Measurements from ENCODE around the gene MUC22. TPM values are rescaled to one million over a fixed set of nuclear protein-coding genes. Genes with fewer than 3 reads are reported as not detected.

MUC22 gene
- total and polyA plus RNA-seq, 2 donors from 2014 or later = not detected

GRCh38 chr6:31007694-31008093 is 2.6 kb upstream of the MUC22 start:
- H3K27ac ChIP-seq (ENCODE audit: low read depth in 2 of 2, low read length in 2 of 2) = no peak overlapping the region
- TF ChIP-seq CTCF (IDR thresholded peaks at IDR 0.05; ENCODE audit: borderline replicate concordance, extremely low read depth, insufficient read depth) = no peak
- DNase-seq = peak in 1 of 5 donors; percentile 23
- H3K9me3 ChIP-seq (ENCODE audit: control insufficient read depth in 2 of 3, insufficient read depth in 1 of 3, low read length in 3 of 3) = no peaks in the 10 kb centered on the region
- H3K4me1 ChIP-seq (ENCODE audit: control insufficient read depth in 2 of 3, insufficient read depth in 2 of 3, low read depth in 1 of 3, low read length in 3 of 3) = no peaks in the 10 kb centered on the region
- H3K4me3 ChIP-seq (ENCODE audit: low read length in 3 of 3) = no peak overlapping the region
- no peak overlapping the region for H3K9ac ChIP-seq (ENCODE audit: low read length in 3 of 3)
- intact Hi-C loops (cut with DNase I) = no loop called here
- H3K27me3 ChIP-seq (ENCODE audit: control insufficient read depth, insufficient read depth, low read length) = no peaks in the 10 kb centered on the region
- FAIRE-seq = no peak
- H3K36me3 ChIP-seq (ENCODE audit: control insufficient read depth in 2 of 3, insufficient read depth in 3 of 3, low read length in 3 of 3) = no peaks in the 10 kb centered on the region

- no peak overlapping the region for H3K27ac ChIP-seq (ENCODE audit: low read depth in 2 of 2, low read length in 2 of 2)
- FAIRE-seq (no peak), DNase-seq (no peak)
- no peak for TF ChIP-seq CTCF (IDR thresholded peaks at IDR 0.05; ENCODE audit: borderline replicate concordance, extremely low read depth, insufficient read depth)
- H3K4me1 ChIP-seq (ENCODE audit: control insufficient read depth in 2 of 3, insufficient read depth in 2 of 3, low read depth in 1 of 3, low read length in 3 of 3) = no peaks in the 10 kb centered on the region
- no peaks in the 10 kb centered on the region for H3K27me3 ChIP-seq (ENCODE audit: control insufficient read depth, insufficient read depth, low read length)
- no peaks in the 10 kb centered on the region for H3K36me3 ChIP-seq (ENCODE audit: control insufficient read depth in 2 of 3, insufficient read depth in 3 of 3, low read length in 3 of 3)
- no peak overlapping the region for H3K9ac ChIP-seq (ENCODE audit: low read length in 3 of 3)
- H3K9me3 ChIP-seq (ENCODE audit: control insufficient read depth in 2 of 3, insufficient read depth in 1 of 3, low read length in 3 of 3) = no peaks in the 10 kb centered on the region
- H3K4me3 ChIP-seq (ENCODE audit: low read length in 3 of 3) = no peak overlapping the region
- intact Hi-C loops (cut with DNase I) = no loop called here
Measured at GRCh38 chr6:31008165-31008564, 2.1 kb upstream of the MUC22 start.

- DNase-seq (no peak), FAIRE-seq (no peak)
- no peaks in the 10 kb centered on the region for H3K4me1 ChIP-seq (ENCODE audit: control insufficient read depth in 2 of 3, insufficient read depth in 2 of 3, low read depth in 1 of 3, low read length in 3 of 3)
- H3K9me3 ChIP-seq (ENCODE audit: control insufficient read depth in 2 of 3, insufficient read depth in 1 of 3, low read length in 3 of 3) = no peaks in the 10 kb centered on the region
- TF ChIP-seq CTCF (IDR thresholded peaks at IDR 0.05; ENCODE audit: borderline replicate concordance, extremely low read depth, insufficient read depth) = no peak
- no peaks in the 10 kb centered on the region for H3K36me3 ChIP-seq (ENCODE audit: control insufficient read depth in 2 of 3, insufficient read depth in 3 of 3, low read length in 3 of 3)
- intact Hi-C loops (cut with DNase I) = no loop called here
- no peaks in the 10 kb centered on the region for H3K27me3 ChIP-seq (ENCODE audit: control insufficient read depth, insufficient read depth, low read length)
- H3K27ac ChIP-seq (ENCODE audit: low read depth in 2 of 2, low read length in 2 of 2) = no peak overlapping the region
- no peak overlapping the region for H3K4me3 ChIP-seq (ENCODE audit: low read length in 3 of 3)
- no peak overlapping the region for H3K9ac ChIP-seq (ENCODE audit: low read length in 3 of 3)
Measured at GRCh38 chr6:31009731-31010130, 543 bp upstream of the MUC22 start.

GRCh38 chr6:31011153-31011552 is 879 bp downstream of the MUC22 start:
- FAIRE-seq (no peak), DNase-seq (no peak)
- H3K4me3 ChIP-seq (ENCODE audit: low read length in 3 of 3) = no peak overlapping the region
- H3K27ac ChIP-seq (ENCODE audit: low read depth in 2 of 2, low read length in 2 of 2) = no peak overlapping the region
- H3K4me1 ChIP-seq (ENCODE audit: control insufficient read depth in 2 of 3, insufficient read depth in 2 of 3, low read depth in 1 of 3, low read length in 3 of 3) = no peaks in the 10 kb centered on the region
- intact Hi-C loops (cut with DNase I) = no loop called here
- no peaks in the 10 kb centered on the region for H3K27me3 ChIP-seq (ENCODE audit: control insufficient read depth, insufficient read depth, low read length)
- no peak for TF ChIP-seq CTCF (IDR thresholded peaks at IDR 0.05; ENCODE audit: borderline replicate concordance, extremely low read depth, insufficient read depth)
- no peaks in the 10 kb centered on the region for H3K36me3 ChIP-seq (ENCODE audit: control insufficient read depth in 2 of 3, insufficient read depth in 3 of 3, low read length in 3 of 3)
- H3K9ac ChIP-seq (ENCODE audit: low read length in 3 of 3) = no peak overlapping the region
- H3K9me3 ChIP-seq (ENCODE audit: control insufficient read depth in 2 of 3, insufficient read depth in 1 of 3, low read length in 3 of 3) = no peaks in the 10 kb centered on the region

Measured in kidney (tissue), 14 donors.